Choroid plexus epithelial cell (primary cell): ENCODE results near the gene IL17B.
"Not testable (repeated sequence)": the region's sequence is repeated elsewhere in the genome, so short reads cannot be mapped to it uniquely, and the experiment has no call there.

ENCODE experiments used
- DNase-seq: peaks from one replicate; pipeline ENCODE4 v3.0.0-alpha.2; 2010; ENCODE audit warnings: low read depth
- H3K4me3 ChIP-seq: 2 replicates; pipeline ENCODE4 v1.5.1; 2011; ENCODE audit warnings: low read depth, mild to moderate bottlenecking, control low read depth, low read length, moderate library complexity
- TF ChIP-seq, protein P1 (sequence below): conservative IDR thresholded peaks from 2 replicates; pipeline ENCODE4 v1.5.1; 2011; ENCODE audit warnings: low read depth, mild to moderate bottlenecking, control low read depth, inconsistent platforms, low read length, moderate library complexity

Gene IL17B

GRCh38 chr5:149404746-149405549 lies 25.9 kb upstream of the IL17B start:
- peak; percentile 88 for DNase-seq
- no peak overlapping the region for H3K4me3 ChIP-seq
- TF ChIP-seq, protein P1, sequence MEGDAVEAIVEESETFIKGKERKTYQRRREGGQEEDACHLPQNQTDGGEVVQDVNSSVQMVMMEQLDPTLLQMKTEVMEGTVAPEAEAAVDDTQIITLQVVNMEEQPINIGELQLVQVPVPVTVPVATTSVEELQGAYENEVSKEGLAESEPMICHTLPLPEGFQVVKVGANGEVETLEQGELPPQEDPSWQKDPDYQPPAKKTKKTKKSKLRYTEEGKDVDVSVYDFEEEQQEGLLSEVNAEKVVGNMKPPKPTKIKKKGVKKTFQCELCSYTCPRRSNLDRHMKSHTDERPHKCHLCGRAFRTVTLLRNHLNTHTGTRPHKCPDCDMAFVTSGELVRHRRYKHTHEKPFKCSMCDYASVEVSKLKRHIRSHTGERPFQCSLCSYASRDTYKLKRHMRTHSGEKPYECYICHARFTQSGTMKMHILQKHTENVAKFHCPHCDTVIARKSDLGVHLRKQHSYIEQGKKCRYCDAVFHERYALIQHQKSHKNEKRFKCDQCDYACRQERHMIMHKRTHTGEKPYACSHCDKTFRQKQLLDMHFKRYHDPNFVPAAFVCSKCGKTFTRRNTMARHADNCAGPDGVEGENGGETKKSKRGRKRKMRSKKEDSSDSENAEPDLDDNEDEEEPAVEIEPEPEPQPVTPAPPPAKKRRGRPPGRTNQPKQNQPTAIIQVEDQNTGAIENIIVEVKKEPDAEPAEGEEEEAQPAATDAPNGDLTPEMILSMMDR, result no peak

DNA sequence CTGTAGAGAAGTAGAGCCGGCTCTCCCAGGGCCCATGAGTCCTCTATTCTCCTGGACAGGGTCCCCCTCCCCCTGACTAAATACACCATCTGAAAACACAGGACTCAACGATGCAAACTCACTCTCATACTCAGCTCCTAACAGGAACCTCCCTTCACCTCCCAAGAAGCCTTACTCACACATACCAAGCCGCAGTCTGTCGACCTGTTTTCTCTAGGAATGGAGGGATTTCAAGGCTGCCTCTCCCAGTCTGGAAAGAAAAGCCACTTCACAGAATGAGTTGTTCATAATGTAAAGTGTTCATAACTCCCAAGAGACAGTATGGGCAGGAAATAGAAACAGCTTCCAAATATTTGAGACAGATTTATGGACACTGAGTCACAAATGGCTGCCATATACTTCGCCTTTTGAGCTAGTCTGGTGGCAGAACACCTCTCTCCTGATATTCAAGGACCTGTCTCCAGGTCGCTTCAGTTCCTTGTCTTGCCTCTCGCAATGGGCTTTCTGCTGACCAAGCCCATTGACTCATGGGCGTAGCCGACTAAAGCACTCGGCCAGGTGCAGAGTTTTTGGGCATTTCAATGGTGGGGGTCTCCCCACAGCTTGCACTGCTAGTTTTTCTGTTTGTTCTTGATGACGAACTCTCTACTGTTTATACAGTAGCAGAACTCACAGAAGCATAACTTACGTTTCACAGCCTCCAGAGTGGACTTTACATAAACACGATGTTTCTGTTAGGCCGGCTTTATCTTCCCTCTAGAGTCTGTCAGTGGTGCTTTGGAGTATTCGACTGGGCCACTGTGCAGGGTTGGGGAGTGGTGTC lies 25.0 kb upstream of the IL17B start:
- DNase-seq, result peak; percentile 67

DNA sequence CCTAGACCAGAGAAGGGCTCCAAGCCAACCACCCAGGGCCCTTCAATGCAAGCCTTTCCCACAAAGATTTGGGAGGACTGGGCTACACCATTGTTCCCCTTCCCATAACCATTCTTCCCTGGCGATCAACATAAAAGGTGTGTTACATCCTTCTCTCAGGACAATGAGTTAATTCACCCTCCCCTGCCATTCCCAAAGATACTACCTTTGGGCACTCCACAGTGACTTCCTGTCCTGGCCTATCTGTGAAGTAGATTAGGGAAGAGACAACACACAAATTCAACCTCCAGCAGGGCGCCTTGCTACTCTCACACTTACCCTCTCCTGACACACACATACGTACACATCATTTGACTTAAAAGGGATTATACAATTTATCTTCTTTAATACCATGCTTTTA lies 23.2 kb upstream of the IL17B start:
- TF ChIP-seq, protein P1, result no peak
- no peak overlapping the region for H3K4me3 ChIP-seq
- no peak for DNase-seq

More for the DNA sequence above, 25.0 kb upstream of the IL17B start:
- TF ChIP-seq, protein P1, result no peak
- no peak overlapping the region for H3K4me3 ChIP-seq

DNA sequence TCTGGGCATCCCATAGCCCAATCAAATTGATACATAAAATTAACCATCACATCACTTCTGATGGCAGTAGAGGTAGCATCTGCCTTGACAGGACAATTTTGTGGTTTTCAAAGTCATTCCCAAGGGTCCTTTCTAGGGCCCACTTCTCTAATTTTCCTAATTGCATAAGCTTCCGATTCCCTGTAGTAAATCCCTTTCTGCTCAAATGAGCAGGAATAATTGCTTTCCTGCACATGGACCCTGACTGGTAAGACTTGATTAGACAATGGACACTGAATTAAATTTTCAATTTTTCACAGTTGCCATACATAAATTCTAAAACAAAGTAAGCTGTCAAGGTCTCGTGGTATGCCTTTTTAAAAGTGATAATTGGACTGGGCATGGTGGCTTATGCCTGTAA lies 22.0 kb upstream of the IL17B start:
- TF ChIP-seq, protein P1, result no peak
- no peak for DNase-seq
- H3K4me3 ChIP-seq, result no peak overlapping the region

DNA sequence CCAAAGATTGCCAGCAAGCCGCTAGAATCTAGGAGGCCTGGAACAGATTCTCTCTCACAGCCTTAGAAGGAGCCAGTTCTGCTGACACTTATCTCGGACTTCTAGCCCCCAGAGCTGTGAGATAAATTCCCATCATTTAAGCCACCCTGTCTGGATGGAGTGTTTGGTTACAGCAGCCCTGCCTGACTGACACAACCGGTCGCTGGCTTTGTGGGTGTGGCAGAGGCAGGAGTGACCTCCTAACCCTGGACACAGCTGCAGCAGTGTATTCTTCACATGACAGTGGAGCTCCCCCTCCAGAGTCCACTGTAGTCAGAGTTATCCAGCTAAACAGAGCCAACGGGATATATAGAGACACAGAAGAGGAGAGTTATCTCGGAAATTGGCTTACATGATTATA lies 21.2 kb upstream of the IL17B start:
- no peak overlapping the region for H3K4me3 ChIP-seq
- TF ChIP-seq, protein P1, result no peak
- no peak for DNase-seq

DNA sequence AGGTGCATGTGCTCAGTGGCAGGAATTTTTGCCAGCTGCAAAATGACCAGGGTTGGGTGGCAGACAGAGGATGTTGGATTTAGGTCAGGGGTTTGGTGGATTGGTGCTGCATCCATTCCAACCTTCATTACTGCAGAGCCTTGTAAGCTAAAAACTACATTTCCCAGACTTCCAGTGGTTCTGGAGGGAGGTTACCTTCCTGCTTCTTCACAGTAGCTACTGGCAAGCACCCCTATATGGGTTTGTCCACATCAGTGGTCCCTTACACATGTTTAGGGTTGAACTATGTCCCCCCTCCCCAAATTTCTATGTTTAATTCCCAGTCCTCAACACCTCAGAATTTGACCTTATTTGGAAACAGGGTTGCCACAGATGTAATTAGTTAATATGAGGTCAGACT lies 20.7 kb upstream of the IL17B start:
- TF ChIP-seq, protein P1, result no peak
- DNase-seq, result no peak
- no peak overlapping the region for H3K4me3 ChIP-seq

DNA sequence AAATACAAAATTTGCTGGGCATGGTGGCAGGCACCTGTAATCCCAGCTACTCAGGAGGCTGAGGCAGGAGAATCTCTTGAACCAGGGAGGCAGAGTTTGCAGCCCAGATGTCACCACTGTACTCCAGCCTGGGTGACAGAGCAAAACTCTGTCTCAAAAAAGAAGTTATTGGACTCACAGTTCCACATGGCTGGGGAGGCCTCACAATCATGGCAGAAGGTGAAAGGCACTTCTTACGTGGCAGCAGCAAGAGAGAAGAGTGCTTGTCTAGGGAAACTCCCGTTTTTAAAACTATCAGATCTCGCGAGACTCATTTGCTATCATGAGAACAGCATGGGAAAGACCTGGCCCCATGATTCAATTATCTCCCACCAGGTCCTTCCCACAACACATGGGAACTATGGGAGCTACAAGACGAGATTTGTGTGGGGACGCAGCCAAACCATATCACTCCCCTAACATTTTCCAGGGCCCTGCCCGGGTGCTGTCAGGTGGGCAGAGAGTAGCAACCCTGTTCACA lies 19.7 kb upstream of the IL17B start:
- not testable (repeated sequence) for H3K4me3 ChIP-seq, DNase-seq
